Measurements from ENCODE around the gene ZFC3H1.

ZFC3H1 gene

GRCh38 chr12:71587012-71587411 lies 76.6 kb downstream of the ZFC3H1 start:
- TF ChIP-seq, protein P1, sequence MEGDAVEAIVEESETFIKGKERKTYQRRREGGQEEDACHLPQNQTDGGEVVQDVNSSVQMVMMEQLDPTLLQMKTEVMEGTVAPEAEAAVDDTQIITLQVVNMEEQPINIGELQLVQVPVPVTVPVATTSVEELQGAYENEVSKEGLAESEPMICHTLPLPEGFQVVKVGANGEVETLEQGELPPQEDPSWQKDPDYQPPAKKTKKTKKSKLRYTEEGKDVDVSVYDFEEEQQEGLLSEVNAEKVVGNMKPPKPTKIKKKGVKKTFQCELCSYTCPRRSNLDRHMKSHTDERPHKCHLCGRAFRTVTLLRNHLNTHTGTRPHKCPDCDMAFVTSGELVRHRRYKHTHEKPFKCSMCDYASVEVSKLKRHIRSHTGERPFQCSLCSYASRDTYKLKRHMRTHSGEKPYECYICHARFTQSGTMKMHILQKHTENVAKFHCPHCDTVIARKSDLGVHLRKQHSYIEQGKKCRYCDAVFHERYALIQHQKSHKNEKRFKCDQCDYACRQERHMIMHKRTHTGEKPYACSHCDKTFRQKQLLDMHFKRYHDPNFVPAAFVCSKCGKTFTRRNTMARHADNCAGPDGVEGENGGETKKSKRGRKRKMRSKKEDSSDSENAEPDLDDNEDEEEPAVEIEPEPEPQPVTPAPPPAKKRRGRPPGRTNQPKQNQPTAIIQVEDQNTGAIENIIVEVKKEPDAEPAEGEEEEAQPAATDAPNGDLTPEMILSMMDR (IDR thresholded peaks at IDR 0.05; ENCODE audit: low read depth, low read length, poor library complexity, severe bottlenecking): no peak
- no peak for TF ChIP-seq EZH2phosphoT487 (IDR thresholded peaks at IDR 0.05; ENCODE audit: borderline replicate concordance, low read length)
- no peaks in the 10 kb centered on the region for H3K36me3 ChIP-seq (ENCODE audit: control insufficient read depth, low read length)

DNA sequence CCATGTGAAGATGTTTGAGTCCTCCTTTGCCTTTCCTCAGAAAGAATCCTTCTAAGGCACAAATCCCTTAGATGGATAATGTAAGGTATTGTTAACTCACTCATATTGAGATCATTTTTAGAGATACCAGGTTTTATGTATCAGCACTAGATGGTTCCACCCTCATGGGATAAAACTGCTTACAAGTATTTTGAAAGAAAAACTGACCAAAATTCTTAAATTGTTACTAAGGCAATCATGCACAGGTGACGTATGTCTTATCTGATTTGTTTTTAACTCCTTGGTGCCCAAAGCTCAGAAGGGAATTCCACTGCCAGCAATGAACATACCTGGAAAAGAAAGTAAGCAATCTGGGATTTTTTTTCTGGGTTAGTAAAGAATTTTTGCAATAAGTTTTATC lies 78.4 kb downstream of the ZFC3H1 start:
- Histone ChIP-seq H3K27ac (ENCODE audit: low read depth, low read length) (no peak overlapping the region), H3K4me1 (ENCODE audit: control insufficient read depth, low read length) (no peaks in the 10 kb centered on the region), H3K27me3 (ENCODE audit: control insufficient read depth, low read length) (no peaks in the 10 kb centered on the region), H3K9me2 (replicated peaks; ENCODE audit: control insufficient read depth, low read length) (no peaks in the 10 kb centered on the region), H4K20me1 (ENCODE audit: control insufficient read depth, insufficient read depth, low read depth, low read length) (no peaks in the 10 kb centered on the region; the same call in 1 of the 2 replicates), H3K36me3 (ENCODE audit: control insufficient read depth, low read length) (no peaks in the 10 kb centered on the region), H3F3A (ENCODE audit: control insufficient read depth, insufficient read depth) (no peaks in the 10 kb centered on the region), H3K4me3 (ENCODE audit: low read length) (no peak overlapping the region), H3K79me2 (ENCODE audit: control insufficient read depth, low read length) (no peaks in the 10 kb centered on the region), H3K9me3 (ENCODE audit: control insufficient read depth, insufficient read depth, low read length) (no peaks in the 10 kb centered on the region), H3K4me2 (ENCODE audit: low read length) (no peak overlapping the region)
- TF ChIP-seq EZH2phosphoT487 (IDR thresholded peaks at IDR 0.05; ENCODE audit: borderline replicate concordance, low read length): no peak
- TF ChIP-seq, protein P1 (IDR thresholded peaks at IDR 0.05; ENCODE audit: low read depth, low read length, poor library complexity, severe bottlenecking): no peak

More at GRCh38 chr12:71587012-71587411, 76.6 kb downstream of the ZFC3H1 start:
- Histone ChIP-seq H3K4me1 (ENCODE audit: control insufficient read depth, low read length) (no peaks in the 10 kb centered on the region), H3K9me3 (ENCODE audit: control insufficient read depth, insufficient read depth, low read length) (no peaks in the 10 kb centered on the region), H3K27ac (ENCODE audit: low read depth, low read length) (no peak overlapping the region), H4K20me1 (ENCODE audit: control insufficient read depth, insufficient read depth, low read depth, low read length) (no peaks in the 10 kb centered on the region; the same call in 1 of the 2 replicates), H3K27me3 (ENCODE audit: control insufficient read depth, low read length) (0 out of 2 replicates have a peak, but pooled peaks cover 3% of the 10 kb centered on the region), H3K9me2 (replicated peaks; ENCODE audit: control insufficient read depth, low read length) (no peaks in the 10 kb centered on the region), H3K4me3 (ENCODE audit: low read length) (no peak overlapping the region), H3K79me2 (ENCODE audit: control insufficient read depth, low read length) (no peaks in the 10 kb centered on the region), H3F3A (ENCODE audit: control insufficient read depth, insufficient read depth) (no peaks in the 10 kb centered on the region), H3K4me2 (ENCODE audit: low read length) (no peak overlapping the region)

DNA sequence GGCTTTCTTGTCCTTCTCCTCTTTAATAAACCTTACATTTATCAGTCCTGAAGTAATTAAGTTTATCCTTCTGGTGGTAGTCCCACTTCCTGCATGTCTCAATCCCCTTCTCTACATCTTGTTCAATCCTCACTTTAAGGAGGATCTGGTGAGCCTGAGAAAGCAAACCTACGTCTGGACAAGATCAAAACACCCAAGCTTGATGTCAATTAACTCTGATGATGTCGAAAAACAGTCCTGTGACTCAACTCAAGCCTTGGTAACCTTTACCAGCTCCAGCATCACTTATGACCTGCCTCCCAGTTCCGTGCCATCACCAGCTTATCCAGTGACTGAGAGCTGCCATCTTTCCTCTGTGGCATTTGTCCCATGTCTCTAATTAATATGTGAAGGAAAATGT lies 79.3 kb downstream of the ZFC3H1 start:
- Histone ChIP-seq H3F3A (ENCODE audit: control insufficient read depth, insufficient read depth) (no peaks in the 10 kb centered on the region), H3K27ac (ENCODE audit: low read depth, low read length) (no peak overlapping the region), H3K4me1 (ENCODE audit: control insufficient read depth, low read length) (no peaks in the 10 kb centered on the region), H4K20me1 (ENCODE audit: control insufficient read depth, insufficient read depth, low read depth, low read length) (no peaks in the 10 kb centered on the region; the same call in 1 of the 2 replicates), H3K79me2 (ENCODE audit: control insufficient read depth, low read length) (no peaks in the 10 kb centered on the region), H3K4me2 (ENCODE audit: low read length) (no peak overlapping the region), H3K4me3 (ENCODE audit: low read length) (no peak overlapping the region), H3K36me3 (ENCODE audit: control insufficient read depth, low read length) (no peaks in the 10 kb centered on the region), H3K9me2 (replicated peaks; ENCODE audit: control insufficient read depth, low read length) (no peaks in the 10 kb centered on the region), H3K27me3 (ENCODE audit: control insufficient read depth, low read length) (no peaks in the 10 kb centered on the region), H3K9me3 (ENCODE audit: control insufficient read depth, insufficient read depth, low read length) (no peaks in the 10 kb centered on the region)
- no peak for TF ChIP-seq EZH2phosphoT487 (IDR thresholded peaks at IDR 0.05; ENCODE audit: borderline replicate concordance, low read length)
- TF ChIP-seq, protein P1 (IDR thresholded peaks at IDR 0.05; ENCODE audit: low read depth, low read length, poor library complexity, severe bottlenecking): no peak
